ENCODE data around the gene LRP1B.

LRP1B gene

GRCh38 chr2:140200764-140201163, 1930.1 kb downstream of the LRP1B start:
- DNase-seq (ENCODE audit: low spot score) (no peak), FAIRE-seq (no peak)

DNA sequence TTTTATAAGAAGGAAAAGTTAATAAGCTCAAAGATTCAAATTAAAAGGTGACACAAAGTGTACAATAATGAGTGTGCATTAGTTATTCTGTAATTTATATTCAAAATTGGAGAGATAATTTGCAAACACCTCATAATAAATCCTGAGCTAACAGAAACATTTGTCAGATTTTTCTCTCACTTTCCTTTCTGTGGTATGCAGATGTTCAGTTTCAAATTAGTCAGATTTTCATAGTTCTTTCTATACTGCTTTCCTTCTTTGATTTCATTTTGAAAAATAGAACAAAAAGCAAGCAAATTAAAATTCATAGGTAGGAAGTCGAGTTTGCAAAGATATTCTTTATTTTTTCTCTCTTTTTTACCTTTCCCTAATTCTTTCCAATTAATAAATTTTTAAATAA, 1930.5 kb downstream of the LRP1B start:
- no peak for DNase-seq (ENCODE audit: low spot score)
- FAIRE-seq = no peak

DNA sequence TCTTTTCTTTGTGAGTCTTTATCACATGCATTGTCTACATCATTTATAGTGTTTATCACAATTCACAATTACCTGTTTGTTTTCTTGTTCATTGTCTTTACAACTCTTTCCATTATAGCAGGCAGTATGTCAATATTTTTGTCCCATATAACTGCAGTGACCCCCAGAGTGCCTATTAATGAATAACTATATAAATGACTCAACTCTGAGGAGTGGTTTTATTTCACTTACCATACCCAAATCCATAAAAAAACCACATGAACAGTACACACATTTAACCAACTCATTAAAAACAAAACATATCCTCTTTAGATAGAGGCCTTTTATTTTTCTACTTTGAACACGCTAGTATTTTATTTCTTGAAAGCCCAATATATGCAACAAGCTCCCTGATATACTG, 1931.5 kb downstream of the LRP1B start:
- FAIRE-seq = no peak
- DNase-seq (ENCODE audit: low spot score) = no peak

GRCh38 chr2:140187086-140187485, 1943.7 kb downstream of the LRP1B start:
- DNase-seq (ENCODE audit: low spot score) (no peak), FAIRE-seq (no peak)

GRCh38 chr2:140186313-140186712, 1944.5 kb downstream of the LRP1B start:
- FAIRE-seq = no peak

DNA sequence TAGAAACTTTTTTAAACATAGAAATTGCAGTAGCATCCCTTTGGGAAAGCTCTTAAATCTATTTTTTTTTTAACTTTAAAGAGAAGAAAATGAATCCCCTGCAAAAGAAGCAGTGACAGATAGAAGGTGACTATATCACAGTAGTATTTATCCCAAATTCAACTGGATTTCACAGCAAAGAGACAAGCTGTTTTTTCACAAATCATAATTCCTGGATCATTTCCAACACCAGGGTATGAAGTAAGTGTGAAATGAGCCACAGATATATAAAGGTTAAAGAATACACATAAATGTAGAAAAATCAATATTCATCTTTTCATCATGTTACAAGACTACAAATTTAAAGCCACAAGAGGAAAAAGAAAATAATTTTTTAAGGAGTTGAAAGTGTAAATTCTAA, 1945.7 kb downstream of the LRP1B start:
- no peak for DNase-seq (ENCODE audit: low spot score)
- FAIRE-seq = no peak

More at GRCh38 chr2:140186313-140186712, 1944.5 kb downstream of the LRP1B start:
- no peak for DNase-seq (ENCODE audit: low spot score)

DNA sequence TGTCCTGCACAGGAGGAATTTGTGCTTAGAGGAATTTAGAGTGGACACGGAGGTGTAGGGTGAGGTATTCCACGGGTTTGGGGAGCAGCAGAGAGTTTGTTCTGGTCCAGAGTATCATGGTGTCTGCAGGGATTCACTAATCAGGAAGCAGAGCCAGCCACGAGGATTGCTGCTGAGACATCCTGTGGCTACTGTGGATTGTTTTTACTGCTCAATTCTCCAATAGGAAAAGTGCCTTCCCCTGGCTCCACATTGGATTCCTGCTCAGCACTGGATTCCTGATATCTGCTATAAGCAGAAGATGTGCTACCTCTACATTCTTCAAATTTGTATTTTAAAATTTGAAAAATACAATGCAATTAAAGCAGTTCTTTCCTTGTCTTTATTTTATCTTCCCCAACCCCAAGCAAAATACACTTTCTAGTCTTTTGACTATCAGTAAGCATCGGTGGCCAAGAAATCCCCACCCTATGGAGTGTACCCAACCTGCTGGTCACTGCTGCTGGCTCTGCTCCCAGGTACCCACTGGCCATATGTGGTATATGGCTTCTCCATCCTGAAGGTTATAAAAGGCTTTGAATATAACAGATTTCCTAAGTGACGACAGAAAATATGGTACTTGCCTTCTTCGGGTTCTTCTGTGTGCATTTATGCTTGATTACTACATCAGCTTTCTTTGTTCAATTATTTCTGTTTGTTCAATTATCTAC, 1947.6 kb downstream of the LRP1B start:
- no peak for FAIRE-seq
- no peak for DNase-seq (ENCODE audit: low spot score)
